ENCODE results near the gene PLEKHH1.

Gene PLEKHH1

GRCh38 chr14:67495827-67496226 is 37.3 kb upstream of the PLEKHH1 start:
- no peaks in the 10 kb centered on the region for H3K27me3 Mint-ChIP-seq
- no peak for DNase-seq (ENCODE audit: low spot score in 2 of 2)
- peaks cover 7% of the 10 kb centered on the region for H3K9me3 Mint-ChIP-seq
- H3K36me3 Mint-ChIP-seq (ENCODE audit: insufficient read depth): peaks cover 3% of the 10 kb centered on the region
- H3K4me3 Mint-ChIP-seq: no peak overlapping the region
- H3K4me1 Mint-ChIP-seq: peaks cover 14% of the 10 kb centered on the region
- no peak for ATAC-seq (replicated peaks; ENCODE audit: extremely low read depth, poor library complexity, severe bottlenecking)
- no peak overlapping the region for H3K27ac Mint-ChIP-seq (ENCODE audit: low read depth)

GRCh38 chr14:67497216-67497615 is 35.9 kb upstream of the PLEKHH1 start:
- Mint-ChIP-seq H3K4me3 (no peak overlapping the region), H3K4me1 (peaks cover 14% of the 10 kb centered on the region), H3K27ac (ENCODE audit: low read depth) (no peak overlapping the region), H3K27me3 (no peaks in the 10 kb centered on the region), H3K36me3 (ENCODE audit: insufficient read depth) (peaks cover 3% of the 10 kb centered on the region), H3K9me3 (peaks cover 7% of the 10 kb centered on the region)
- no peak for DNase-seq (ENCODE audit: low spot score in 2 of 2)
- no peak for ATAC-seq (replicated peaks; ENCODE audit: extremely low read depth, poor library complexity, severe bottlenecking)

- Mint-ChIP-seq H3K36me3 (ENCODE audit: insufficient read depth) (peaks cover 3% of the 10 kb centered on the region), H3K27ac (ENCODE audit: low read depth) (no peak overlapping the region), H3K4me3 (no peak overlapping the region), H3K9me3 (peaks cover 6% of the 10 kb centered on the region), H3K4me1 (peaks cover 13% of the 10 kb centered on the region), H3K27me3 (no peaks in the 10 kb centered on the region)
- DNase-seq (ENCODE audit: low spot score in 2 of 2) (no peak), ATAC-seq (replicated peaks; ENCODE audit: extremely low read depth, poor library complexity, severe bottlenecking) (no peak)
These were observed 35.4 kb upstream of the PLEKHH1 start for GRCh38 chr14:67497716-67498115.

- Mint-ChIP-seq H3K27ac (ENCODE audit: low read depth) (no peak overlapping the region), H3K4me1 (peaks cover 7% of the 10 kb centered on the region)
These were observed 32.1 kb upstream of the PLEKHH1 start for GRCh38 chr14:67500981-67501380.

GRCh38 chr14:67501670-67502069 is 31.4 kb upstream of the PLEKHH1 start:
- H3K9me3 Mint-ChIP-seq: no peaks in the 10 kb centered on the region
- no peak overlapping the region for H3K27ac Mint-ChIP-seq (ENCODE audit: low read depth)

More at GRCh38 chr14:67500981-67501380, 32.1 kb upstream of the PLEKHH1 start:
- no peaks in the 10 kb centered on the region for H3K9me3 Mint-ChIP-seq
- DNase-seq (ENCODE audit: low spot score in 2 of 2): no peak
- H3K36me3 Mint-ChIP-seq (ENCODE audit: insufficient read depth): peaks cover 4% of the 10 kb centered on the region
- H3K27me3 Mint-ChIP-seq: no peaks in the 10 kb centered on the region
- no peak overlapping the region for H3K4me3 Mint-ChIP-seq
- ATAC-seq (replicated peaks; ENCODE audit: extremely low read depth, poor library complexity, severe bottlenecking): no peak

GRCh38 chr14:67502867-67503266 is 30.2 kb upstream of the PLEKHH1 start:
- Mint-ChIP-seq H3K27ac (ENCODE audit: low read depth) (no peak overlapping the region), H3K36me3 (ENCODE audit: insufficient read depth) (peaks cover 6% of the 10 kb centered on the region), H3K9me3 (no peaks in the 10 kb centered on the region), H3K27me3 (no peaks in the 10 kb centered on the region), H3K4me1 (peaks cover 5% of the 10 kb centered on the region), H3K4me3 (no peak overlapping the region)
- DNase-seq (ENCODE audit: low spot score in 2 of 2): no peak
- ATAC-seq (replicated peaks; ENCODE audit: extremely low read depth, poor library complexity, severe bottlenecking): no peak

More at GRCh38 chr14:67501670-67502069, 31.4 kb upstream of the PLEKHH1 start:
- peaks cover 7% of the 10 kb centered on the region for H3K4me1 Mint-ChIP-seq
- H3K4me3 Mint-ChIP-seq: no peak overlapping the region
- no peaks in the 10 kb centered on the region for H3K27me3 Mint-ChIP-seq
- H3K36me3 Mint-ChIP-seq (ENCODE audit: insufficient read depth): peaks cover 6% of the 10 kb centered on the region
- no peak for DNase-seq (ENCODE audit: low spot score in 2 of 2)
- ATAC-seq (replicated peaks; ENCODE audit: extremely low read depth, poor library complexity, severe bottlenecking): no peak

- H3K4me3 Mint-ChIP-seq: no peak overlapping the region
- H3K36me3 Mint-ChIP-seq (ENCODE audit: insufficient read depth): peaks cover 3% of the 10 kb centered on the region
- no peak overlapping the region for H3K27ac Mint-ChIP-seq (ENCODE audit: low read depth)
- DNase-seq (ENCODE audit: low spot score in 2 of 2): no peak
- ATAC-seq (replicated peaks; ENCODE audit: extremely low read depth, poor library complexity, severe bottlenecking): no peak
- no peaks in the 10 kb centered on the region for H3K9me3 Mint-ChIP-seq
- no peaks in the 10 kb centered on the region for H3K27me3 Mint-ChIP-seq
- H3K4me1 Mint-ChIP-seq: peaks cover under 1% of the 10 kb centered on the region
These were observed 29.8 kb upstream of the PLEKHH1 start for GRCh38 chr14:67503331-67503730.

GRCh38 chr14:67505254-67505653 is 27.8 kb upstream of the PLEKHH1 start:
- DNase-seq (ENCODE audit: low spot score in 2 of 2): no peak
- Mint-ChIP-seq H3K4me1 (no peaks in the 10 kb centered on the region), H3K4me3 (no peak overlapping the region), H3K27me3 (no peaks in the 10 kb centered on the region), H3K36me3 (ENCODE audit: insufficient read depth) (peaks cover 3% of the 10 kb centered on the region), H3K9me3 (no peaks in the 10 kb centered on the region), H3K27ac (ENCODE audit: low read depth) (no peak overlapping the region)
- ATAC-seq (replicated peaks; ENCODE audit: extremely low read depth, poor library complexity, severe bottlenecking): no peak

GRCh38 chr14:67508956-67509355 is 24.1 kb upstream of the PLEKHH1 start:
- H3K4me1 Mint-ChIP-seq: peaks cover 18% of the 10 kb centered on the region
- H3K27me3 Mint-ChIP-seq: no peaks in the 10 kb centered on the region
- ATAC-seq (replicated peaks; ENCODE audit: extremely low read depth, poor library complexity, severe bottlenecking) (no peak), DNase-seq (ENCODE audit: low spot score in 2 of 2) (no peak)
- no peak overlapping the region for H3K27ac Mint-ChIP-seq (ENCODE audit: low read depth)
- peaks cover 2% of the 10 kb centered on the region for H3K36me3 Mint-ChIP-seq (ENCODE audit: insufficient read depth)
- no peaks in the 10 kb centered on the region for H3K9me3 Mint-ChIP-seq
- no peak overlapping the region for H3K4me3 Mint-ChIP-seq

- Mint-ChIP-seq H3K27ac (ENCODE audit: low read depth) (no peak overlapping the region), H3K4me3 (no peak overlapping the region), H3K27me3 (no peaks in the 10 kb centered on the region), H3K4me1 (peaks cover 28% of the 10 kb centered on the region), H3K36me3 (ENCODE audit: insufficient read depth) (peaks cover 2% of the 10 kb centered on the region), H3K9me3 (no peaks in the 10 kb centered on the region)
- ATAC-seq (replicated peaks; ENCODE audit: extremely low read depth, poor library complexity, severe bottlenecking): no peak
- DNase-seq (ENCODE audit: low spot score in 2 of 2): no peak
These were observed 23.0 kb upstream of the PLEKHH1 start for GRCh38 chr14:67510121-67510520.

GRCh38 chr14:67510836-67511235 is 22.3 kb upstream of the PLEKHH1 start:
- Mint-ChIP-seq H3K9me3 (no peaks in the 10 kb centered on the region), H3K36me3 (ENCODE audit: insufficient read depth) (peaks cover 2% of the 10 kb centered on the region), H3K27ac (ENCODE audit: low read depth) (no peak overlapping the region), H3K4me1 (peaks cover 28% of the 10 kb centered on the region), H3K27me3 (no peaks in the 10 kb centered on the region), H3K4me3 (no peak overlapping the region)
- ATAC-seq (replicated peaks; ENCODE audit: extremely low read depth, poor library complexity, severe bottlenecking): no peak
- DNase-seq (ENCODE audit: low spot score in 2 of 2): no peak

- Mint-ChIP-seq H3K27ac (ENCODE audit: low read depth) (peak overlapping the region; percentile 93), H3K27me3 (no peaks in the 10 kb centered on the region)
- no peak for ATAC-seq (replicated peaks; ENCODE audit: extremely low read depth, poor library complexity, severe bottlenecking)
These were observed 20.4 kb upstream of the PLEKHH1 start for GRCh38 chr14:67512463-67513310.

GRCh38 chr14:67513631-67514108 is 19.4 kb upstream of the PLEKHH1 start:
- no peak for DNase-seq (ENCODE audit: low spot score in 2 of 2)
- H3K27me3 Mint-ChIP-seq: no peaks in the 10 kb centered on the region
- H3K4me3 Mint-ChIP-seq: peak overlapping the region; percentile 90
- H3K9me3 Mint-ChIP-seq: no peaks in the 10 kb centered on the region
- H3K4me1 Mint-ChIP-seq: peaks cover 35% of the 10 kb centered on the region
- H3K36me3 Mint-ChIP-seq (ENCODE audit: insufficient read depth): no peaks in the 10 kb centered on the region
- peak overlapping the region; percentile 93 for H3K27ac Mint-ChIP-seq (ENCODE audit: low read depth)
- ATAC-seq (replicated peaks; ENCODE audit: extremely low read depth, poor library complexity, severe bottlenecking): no peak

More at GRCh38 chr14:67512463-67513310, 20.4 kb upstream of the PLEKHH1 start:
- H3K9me3 Mint-ChIP-seq: no peaks in the 10 kb centered on the region
- no peak for DNase-seq (ENCODE audit: low spot score in 2 of 2)
- H3K4me1 Mint-ChIP-seq: peaks cover 35% of the 10 kb centered on the region
- no peak overlapping the region for H3K4me3 Mint-ChIP-seq
- no peaks in the 10 kb centered on the region for H3K36me3 Mint-ChIP-seq (ENCODE audit: insufficient read depth)
